Amygdala (tissue), 56 donors: ENCODE results near the gene OSCAR.
A peak's percentile ranks its signal among the peaks of the same experiment; 100 is the strongest.

ENCODE experiments used
- DNase-seq, 56 donors: peaks; one replicate each; lab custom pipeline; 2025; lab: John Stamatoyannopoulos, UW

OSCAR gene

DNA sequence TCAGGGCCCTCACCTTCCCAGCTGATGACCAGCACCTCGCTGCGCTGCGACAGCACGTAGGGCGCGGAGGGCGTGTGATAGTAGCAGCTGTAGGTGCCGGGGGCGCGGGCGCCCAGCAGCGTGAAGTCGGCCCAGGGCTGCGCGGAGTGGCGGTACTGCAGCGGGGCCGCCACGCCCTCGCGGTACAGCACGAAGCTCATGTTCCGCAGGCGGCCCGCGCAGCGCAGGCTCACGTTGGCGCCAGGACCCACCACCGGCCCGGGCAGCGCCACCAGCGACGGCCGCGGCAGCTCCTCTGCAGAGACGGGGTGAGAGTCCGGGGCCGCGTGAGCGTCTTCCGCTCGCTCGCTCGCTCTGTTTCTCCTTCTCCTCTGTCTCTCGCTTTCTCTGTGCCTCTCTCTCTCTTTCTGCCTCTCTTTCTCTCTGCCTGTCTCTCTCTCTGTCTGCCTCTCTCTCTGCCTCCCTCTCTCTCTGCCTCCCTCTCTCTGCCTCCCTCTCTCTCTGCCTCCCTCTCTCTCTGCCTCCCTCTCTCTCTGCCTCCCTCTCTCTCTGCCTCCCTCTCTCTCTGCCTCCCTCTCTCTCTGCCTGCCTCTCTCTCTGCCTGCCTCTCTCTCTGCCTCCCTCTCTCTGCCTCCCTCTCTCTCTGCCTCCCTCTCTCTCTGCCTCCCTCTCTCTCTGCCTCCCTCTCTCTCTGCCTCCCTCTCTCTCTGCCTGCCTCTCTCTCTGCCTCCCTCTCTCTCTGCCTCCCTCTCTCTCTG, 4.6 kb downstream of the OSCAR start:
- DNase-seq: peak in 4 of 56 donors; percentile 2 to 39 (median 16)

- DNase-seq: no peak
These were observed 5.3 kb downstream of the OSCAR start for GRCh38 chr19:54095136-54095858.

GRCh38 chr19:54094426-54095000, 6.1 kb downstream of the OSCAR start:
- DNase-seq: no peak

DNA sequence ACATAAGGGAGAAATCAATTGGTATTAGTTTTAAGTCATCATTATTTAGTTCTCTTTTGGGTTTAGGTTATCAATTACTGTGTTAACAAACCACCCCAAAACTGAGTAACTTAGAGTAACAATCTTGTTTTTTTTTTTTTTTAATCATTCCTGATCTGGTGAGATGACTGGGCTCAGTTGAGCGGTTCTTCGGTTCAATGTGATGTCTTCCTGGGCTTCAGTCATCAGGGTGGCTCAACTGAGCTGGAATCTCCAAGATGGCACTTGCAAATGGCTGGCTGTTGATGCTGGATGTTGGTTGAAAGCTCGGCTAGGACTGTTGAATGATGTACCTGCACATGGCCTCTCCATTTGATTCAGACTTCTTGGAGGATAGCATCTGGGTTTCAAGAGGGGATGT, 16.2 kb downstream of the OSCAR start:
- DNase-seq: no peak

- no peak for DNase-seq
These were observed 19.6 kb downstream of the OSCAR start, which contains the start of gene TARM1 for GRCh38 chr19:54081032-54081431. TARM1 (minus strand) TSS chr19:54081365; CDS start chr19:54081340, 25 bp downstream.

GRCh38 chr19:54077334-54077733, 23.3 kb downstream of the OSCAR start:
- no peak for DNase-seq

GRCh38 chr19:54074851-54075250, 25.8 kb downstream of the OSCAR start:
- DNase-seq: no peak

- DNase-seq: no peak
These were observed 26.8 kb downstream of the OSCAR start for GRCh38 chr19:54073829-54074228.

DNA sequence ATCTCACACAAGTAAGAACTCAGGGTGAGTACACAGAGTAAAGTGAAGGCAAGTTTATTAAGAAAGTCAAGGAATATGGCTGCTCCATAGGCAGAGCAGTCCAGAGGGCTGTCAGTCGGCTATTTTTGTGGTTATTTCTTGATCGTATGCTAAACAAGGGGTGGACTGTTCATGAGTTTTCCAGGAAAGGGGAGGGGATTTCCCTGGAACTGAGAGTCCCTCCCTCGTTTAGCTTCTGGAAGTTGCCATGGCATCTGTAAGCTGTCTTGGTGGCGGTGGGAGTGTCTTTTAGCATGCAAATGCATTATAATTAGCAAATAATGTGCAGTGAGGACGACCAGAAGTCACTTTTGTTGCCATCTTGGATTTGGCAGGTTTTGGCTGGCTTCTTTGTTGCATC, 31.1 kb downstream of the OSCAR start:
- DNase-seq: no peak

DNA sequence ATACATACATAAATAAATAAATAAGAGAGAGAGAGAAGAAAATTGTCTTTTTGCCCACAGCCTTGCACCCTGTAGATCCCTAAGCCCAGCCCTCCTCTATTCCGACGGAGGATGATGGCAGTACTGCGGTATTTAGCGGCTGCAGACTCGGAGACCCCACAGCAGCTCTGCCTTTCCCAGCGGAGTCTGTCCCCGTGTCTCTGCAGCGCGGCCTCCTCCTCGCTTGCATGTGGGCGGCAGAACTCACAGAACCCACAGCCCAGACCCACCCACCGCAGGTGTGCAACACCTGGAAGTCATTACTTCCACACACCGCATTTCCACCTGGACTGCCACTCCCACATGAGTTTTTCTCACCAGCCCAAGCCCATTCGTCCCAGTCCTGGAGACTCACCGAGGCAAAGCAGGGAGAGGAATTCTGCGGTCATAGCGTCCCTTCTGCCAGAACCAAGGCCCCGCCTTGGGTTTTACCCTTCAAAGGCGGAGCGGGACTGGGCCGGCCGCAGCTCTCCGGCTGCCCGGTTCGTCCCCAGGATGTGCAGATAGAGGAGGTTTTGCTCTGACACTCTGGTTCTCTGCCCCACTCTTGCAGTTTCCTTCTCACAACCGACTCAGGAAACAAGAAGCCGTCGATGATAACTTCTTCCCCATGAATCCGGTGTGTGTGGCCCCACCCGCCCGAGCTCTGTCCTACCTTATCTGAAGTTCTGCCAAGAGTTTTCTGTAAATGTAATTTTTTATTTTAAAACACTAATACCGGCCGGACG, 37.1 kb downstream of the OSCAR start, which contains the start of gene VSTM1:
Gene VSTM1 (minus strand): TSS at position 548 of the 767 bp plus-strand sequence. CDS start 120 bp downstream, at position 428.
- no peak for DNase-seq

DNA sequence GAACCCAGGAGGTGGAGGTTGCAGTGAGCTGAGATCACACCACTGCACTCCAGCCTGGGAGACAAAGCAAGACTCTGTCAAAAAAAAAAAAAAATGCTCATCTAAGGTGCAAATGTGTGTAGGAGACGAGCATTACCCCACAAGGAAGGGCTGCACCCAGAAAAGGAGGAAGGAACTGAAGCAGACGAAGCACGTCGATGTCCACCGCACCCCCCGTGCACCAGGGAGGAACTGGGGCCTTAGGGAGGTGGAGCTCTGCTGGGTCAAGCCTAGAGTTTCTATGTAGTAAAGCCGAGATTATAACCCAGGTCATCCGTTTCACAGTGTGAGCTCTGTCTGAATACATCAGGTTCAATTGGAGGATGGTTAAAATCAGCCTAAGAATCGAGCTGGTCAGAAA, 38.0 kb downstream of the OSCAR start:
- no peak for DNase-seq

GRCh38 chr19:54047616-54048015, 53.0 kb downstream of the OSCAR start:
- DNase-seq: no peak

DNA sequence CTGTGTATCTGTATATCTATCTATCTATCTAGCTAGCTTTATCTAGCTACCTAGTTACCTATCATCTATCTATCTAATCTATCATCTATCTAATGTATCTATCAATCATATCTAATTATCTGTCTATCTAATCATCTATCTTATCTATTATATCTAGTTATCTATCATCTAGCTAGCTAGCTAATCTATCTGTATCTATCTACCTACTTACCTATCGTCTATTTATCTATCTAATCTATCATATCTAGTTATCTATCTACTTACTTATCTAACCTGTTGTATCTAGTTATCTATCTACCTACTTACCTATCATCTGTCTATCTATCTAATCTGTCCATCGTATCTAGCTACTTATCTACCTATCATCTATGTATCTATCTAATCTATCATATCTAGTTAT, 54.8 kb downstream of the OSCAR start:
- DNase-seq: no peak
